Activated T-helper 9 cell treated with anti-CD3 and anti-CD28 coated beads, Interleukin-2, amount 50 U/mL, for 16 hours (primary cell): ENCODE data around the gene MXI1.

Source experiments
- DNase-seq: peaks from one replicate; pipeline ENCODE4 v3.0.0-alpha.2; 2020; ENCODE audit warnings: low read depth

The MXI1 gene

GRCh38 chr10:110215286-110216170 is 8.1 kb downstream of the MXI1 start:
- DNase-seq: no peak

DNA sequence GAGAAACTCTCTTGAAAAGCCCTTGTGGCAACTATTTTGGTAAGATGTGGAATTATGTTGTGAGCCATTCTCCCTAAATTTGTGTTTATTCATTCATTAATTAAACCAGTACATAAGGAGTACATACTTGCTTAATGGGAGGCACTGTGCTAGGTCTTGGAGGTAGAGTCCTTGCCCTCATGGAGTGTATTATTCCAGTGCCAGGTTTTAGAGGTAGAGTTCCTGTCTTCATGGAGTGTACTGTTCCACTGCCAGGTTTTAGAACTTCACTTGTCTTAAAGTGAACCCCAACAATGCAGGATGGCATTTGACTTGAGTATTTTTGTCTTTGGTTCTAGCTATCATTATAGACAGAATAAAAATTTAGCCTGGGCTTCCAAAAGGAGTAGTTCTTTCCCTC is 8.8 kb downstream of the MXI1 start:
- no peak for DNase-seq

DNA sequence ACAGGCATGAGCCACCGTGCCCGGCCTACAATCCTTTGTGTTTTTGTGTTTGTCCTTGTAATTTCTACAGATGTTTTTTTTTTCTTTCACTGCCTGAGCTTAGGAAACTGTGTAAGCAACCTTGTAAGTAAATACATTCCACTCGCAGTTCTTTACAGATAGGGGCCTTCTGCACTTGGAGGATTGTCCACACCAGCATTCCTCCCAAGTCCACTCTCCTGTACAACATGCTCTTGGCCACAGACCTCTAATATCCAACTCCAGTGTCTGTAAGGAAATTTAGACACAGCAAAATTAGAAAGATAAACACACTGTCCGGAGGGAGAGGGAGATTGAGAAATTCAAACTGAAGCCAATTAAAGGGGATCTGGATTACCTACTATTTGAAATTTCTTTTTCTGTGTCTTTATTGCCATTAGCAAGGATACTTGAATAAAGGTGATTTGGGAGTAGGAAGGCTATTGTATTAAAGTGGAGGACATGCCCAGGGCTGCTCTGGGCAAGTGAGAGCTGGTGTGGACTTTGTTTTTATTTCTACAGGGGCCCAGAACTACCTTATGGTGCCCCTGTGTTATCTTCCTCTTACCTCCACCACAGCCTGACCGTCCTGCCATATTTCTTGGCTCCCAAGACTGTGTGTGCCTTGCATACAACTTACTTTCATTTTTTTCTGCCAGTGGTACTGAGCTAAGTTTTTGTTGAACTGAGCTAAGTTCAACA is 9.7 kb downstream of the MXI1 start:
- no peak for DNase-seq

DNA sequence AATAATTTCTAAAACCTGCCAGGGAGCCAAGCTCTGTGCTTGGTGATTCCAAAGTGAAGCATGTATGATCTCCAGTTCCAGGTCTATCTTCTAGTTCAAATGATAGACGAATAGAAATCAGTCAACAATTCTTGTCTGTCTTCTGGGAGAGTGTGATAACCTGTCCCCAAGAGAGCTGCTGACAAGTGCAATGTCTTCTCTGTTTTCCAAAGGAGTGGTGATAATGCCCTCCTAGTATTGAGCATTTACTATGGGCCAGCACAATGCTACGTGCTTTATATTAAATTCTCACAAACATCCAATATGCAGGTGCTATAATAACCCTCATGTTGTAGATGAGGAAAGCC is 10.2 kb downstream of the MXI1 start:
- no peak for DNase-seq

DNA sequence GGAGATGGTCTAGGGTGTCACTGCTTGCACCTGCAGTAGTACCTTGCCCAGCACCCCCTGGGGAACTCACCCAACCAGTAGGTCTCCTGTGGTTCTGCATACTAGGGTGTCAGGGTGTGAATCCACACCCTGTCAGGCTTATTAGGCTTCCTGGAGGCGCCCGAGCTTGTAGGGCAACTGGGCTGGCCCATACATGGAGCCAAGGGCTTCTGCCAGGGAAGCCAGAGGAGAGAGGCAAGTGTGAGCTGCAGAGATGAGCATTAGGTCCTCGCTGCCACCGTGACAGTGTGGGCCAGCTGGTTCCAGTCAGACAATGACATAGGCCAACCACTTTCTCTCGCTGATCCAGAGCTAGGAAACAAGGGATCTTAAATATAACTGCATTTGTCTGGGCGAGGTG is 11.2 kb downstream of the MXI1 start:
- DNase-seq: no peak

GRCh38 chr10:110219884-110220283 is 12.5 kb downstream of the MXI1 start:
- DNase-seq: no peak

GRCh38 chr10:110220398-110220797 is 13.0 kb downstream of the MXI1 start:
- DNase-seq: no peak

DNA sequence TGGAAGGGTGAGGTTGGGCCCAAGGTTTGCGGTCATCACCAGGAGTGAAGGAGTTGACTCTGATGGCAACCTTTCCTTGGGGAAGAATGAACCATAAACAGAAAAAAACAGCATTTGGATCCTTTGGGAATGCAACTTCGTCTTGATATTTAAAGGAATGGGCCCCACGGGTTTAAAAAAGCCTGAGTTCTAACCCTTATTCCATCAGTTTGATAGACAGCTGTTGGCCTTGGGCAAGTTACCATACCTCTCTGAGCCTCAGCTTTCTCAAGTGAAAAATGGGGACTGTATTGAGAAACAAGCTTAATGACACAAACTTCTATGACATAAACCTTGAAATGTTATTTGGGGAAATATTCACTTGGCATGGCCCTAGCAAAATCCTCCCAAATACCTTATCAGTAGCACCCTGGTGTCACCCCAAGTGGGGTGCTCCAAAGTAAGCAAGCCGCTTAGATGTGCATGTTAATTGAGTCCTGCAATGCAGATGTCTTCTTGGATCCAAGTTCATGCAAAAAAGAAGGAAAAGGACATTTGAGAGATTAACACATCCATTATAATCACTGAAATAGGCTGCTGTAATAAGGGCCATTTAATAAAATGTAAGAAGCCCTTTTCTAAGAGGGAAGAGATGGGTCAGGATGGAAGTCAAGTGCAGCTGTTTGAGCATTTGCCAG is 13.8 kb downstream of the MXI1 start:
- DNase-seq: no peak

DNA sequence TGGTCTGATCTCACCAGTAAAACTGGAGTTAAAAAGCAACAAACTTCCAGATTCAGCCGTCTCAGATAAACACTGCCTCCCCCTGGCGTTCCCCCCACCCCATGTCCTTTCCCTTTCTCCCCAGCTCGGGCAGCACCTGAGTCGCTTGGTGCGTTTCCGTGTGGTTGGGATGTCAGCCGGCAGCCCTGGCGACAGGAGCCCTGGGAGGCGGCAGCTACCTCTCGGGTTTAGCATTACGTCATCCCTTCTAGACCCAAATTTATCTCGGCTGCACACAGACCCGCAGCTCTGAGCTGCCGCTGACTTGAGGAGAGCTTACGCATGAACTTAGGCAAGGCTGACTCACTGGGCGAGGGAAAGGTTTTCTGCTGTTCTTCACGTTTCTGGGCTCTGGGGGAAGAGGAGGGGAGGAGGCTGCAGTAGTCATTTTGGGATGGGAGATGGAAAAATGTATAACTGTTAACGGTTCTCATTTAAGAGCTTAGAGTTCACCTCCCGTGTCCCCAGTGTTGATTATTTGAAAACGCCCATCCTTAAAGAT is 14.4 kb downstream of the MXI1 start:
- peak; percentile 67 for DNase-seq

DNA sequence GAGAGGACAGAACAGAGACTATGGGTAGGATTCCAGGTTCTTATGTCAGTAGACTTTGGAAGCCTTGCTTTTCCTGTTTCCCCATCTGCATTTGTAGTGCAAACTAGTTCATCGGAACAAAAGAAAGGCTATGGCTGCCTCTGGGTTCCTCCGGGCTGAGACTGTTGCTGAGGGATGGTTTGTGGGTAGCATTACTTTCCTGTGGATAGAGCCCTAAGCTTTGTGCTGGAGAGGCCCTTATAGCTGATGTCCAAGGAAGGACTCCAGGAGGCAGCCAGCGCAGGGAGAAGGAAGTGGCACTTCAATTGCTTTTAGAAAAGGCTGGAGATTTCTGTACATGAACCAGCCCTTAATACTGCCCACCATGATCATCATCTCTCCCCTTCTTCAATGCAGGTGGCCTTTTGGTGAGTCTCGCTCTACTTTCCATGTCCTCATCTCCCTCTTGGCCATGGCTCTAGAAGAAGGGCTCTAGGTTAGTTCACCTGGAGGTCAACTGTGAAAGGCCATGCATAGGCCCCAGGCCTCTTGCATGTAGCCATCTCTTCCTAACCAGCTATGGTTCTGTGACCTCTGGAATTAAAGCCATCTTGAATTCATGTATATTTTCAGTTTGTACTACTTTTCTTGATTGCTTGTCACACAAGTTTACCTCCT is 15.4 kb downstream of the MXI1 start:
- no peak for DNase-seq

DNA sequence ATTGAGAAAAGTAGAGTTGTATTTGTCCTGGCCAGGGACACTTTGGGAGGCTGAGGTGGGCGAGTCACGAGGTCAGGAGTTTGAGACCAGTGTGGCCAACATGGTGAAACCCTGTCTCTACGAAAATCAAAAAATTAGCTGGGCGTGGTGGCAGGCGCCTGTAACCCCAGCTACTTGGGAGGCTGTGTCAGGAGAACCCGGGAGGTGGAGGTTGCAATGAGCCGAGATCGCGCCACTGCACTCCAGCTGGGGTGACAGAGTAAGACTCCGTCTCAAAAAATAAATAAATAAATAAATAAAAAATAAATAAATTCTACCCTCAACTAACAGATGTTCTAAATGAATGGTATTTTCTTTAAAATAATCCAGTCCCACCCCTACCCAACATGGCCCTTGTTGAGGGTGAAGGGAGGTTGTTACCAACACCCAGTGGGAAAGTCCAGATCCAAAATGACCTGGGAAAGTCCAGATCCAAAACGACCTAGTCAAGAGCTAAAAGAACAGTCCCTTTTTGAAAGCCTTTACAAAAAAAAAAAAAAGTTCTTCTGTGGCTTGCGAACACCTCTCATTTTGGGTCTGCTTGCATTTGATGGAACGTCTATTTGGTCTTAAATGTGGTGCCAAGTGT is 16.0 kb downstream of the MXI1 start:
- no peak for DNase-seq

GRCh38 chr10:110224992-110225391 is 17.6 kb downstream of the MXI1 start:
- DNase-seq: no peak

DNA sequence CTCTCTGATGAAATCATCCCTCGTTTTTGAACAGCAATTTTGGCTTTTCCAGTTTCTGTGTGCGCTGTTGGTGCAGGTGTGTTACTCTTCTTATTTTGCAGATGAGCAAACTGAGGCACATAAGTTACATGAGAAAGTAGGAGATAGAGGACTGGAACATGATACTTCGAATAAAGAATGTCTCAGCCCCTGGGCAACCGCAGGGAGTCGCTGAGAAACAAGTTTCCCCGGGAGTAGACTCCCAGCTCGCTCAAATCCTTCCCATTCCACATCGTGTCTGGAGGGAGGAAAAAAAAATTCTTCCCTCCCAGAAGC is 18.0 kb downstream of the MXI1 start:
- no peak for DNase-seq

DNA sequence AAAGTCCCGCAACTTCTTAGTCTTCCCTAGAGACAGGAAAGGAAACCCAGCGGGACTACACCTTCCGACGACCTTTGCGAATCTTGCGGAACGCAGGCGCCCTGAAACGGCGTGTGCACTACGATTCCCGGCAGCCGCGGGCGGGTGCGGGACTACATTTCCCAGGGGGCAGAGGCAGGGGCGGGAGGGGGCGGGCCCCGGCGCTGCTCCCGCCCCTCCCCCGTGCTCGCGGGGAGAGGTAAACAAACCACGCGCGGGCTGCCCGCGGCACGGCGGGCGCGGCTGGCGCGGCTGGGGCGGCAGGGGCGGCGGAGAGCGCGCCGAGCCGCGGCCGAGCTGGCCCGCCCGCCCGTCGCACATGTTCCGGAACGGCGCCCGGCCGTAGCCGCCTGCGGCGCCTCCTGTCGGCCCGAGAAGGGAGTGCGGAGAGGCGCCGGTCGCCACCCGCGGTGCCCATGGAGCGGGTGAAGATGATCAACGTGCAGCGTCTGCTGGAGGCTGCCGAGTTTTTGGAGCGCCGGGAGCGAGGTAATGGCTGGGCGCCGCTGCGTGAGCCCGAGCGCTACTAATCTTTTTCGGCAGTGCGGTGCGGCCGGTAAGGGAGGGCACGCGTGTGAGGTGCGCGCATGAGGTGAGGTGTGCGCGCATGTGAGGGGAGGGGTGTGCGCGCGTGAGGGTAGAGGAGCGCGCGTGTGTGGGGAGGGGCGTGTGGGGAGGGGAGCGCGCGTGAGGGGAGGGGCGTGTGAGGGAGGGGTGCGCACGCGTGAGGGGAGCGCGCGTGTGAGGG is 18.5 kb downstream of the MXI1 start:
- peak; percentile 86 for DNase-seq

- DNase-seq: peak; percentile 82
Observed at GRCh38 chr10:110226543-110226925, 19.1 kb downstream of the MXI1 start.

DNA sequence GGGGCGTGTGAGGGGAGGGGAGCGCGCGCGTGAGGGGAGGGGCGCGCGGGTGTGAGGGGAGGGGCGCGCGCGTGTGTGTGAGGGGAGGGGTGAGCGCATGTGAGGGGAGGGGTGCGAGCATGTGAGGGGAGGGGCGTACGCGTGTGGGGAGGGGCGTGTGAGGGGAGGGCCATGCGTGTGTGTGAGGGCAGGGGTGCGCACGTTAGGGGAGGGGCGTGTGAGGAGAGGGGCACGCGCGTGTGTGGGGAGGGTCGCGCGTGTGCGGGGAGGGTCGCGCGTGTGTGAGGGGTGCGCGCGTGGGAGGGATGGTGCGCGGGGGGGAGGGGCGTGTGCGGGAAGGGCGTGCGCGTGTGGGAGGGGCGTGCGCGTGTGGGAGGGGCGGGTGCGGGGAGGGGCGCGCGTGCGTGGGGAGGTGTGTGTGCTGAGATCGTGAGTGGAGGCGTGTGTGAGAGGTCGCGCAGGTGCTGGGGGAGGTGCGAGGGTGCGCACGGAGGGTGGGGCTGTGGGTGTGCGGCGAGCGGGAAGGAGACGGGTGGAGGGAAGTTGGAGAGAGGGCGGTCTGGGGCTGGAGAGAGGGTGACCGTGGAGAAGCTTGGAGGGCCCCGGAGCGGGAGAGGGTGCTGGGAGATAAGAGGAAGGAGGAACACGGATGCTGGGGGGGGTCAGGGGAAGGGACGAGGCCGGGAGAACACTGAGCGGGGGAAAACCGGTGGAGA is 19.7 kb downstream of the MXI1 start:
- DNase-seq: peak; percentile 70

DNA sequence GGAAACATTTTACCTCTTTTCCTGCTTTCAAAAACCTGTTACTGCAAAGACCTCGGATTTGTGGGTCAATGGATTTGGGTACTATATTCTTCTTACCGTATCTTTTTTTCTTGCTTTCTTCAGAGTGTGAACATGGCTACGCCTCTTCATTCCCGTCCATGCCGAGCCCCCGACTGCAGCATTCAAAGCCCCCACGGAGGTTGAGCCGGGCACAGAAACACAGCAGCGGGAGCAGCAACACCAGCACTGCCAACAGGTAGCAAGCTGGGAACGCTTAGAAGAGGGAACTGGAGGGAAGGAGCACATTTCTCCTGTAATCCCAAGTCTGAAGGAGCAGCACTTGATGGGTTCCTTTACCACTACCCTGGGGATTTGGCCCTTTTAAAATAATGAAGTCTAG is 20.7 kb downstream of the MXI1 start:
- no peak for DNase-seq

DNA sequence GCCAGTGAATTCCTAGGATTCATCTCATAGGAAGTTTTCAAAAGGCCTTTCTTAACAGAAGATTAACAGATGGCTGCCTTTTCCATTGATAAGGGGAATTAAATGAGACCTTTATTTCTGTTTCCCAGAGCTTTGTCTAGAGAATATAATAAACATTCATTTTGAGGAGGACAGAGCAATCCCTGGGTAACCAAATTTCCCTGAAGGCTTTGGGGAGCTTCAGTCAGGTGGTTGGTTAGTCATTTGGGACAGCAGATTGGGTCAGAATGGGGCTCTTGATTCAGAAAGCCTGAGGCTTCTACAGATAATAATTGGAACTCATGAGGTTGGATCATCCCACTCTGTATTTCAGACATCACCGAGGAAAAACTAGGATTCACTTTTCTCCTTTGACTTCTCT is 21.8 kb downstream of the MXI1 start:
- no peak for DNase-seq

DNA sequence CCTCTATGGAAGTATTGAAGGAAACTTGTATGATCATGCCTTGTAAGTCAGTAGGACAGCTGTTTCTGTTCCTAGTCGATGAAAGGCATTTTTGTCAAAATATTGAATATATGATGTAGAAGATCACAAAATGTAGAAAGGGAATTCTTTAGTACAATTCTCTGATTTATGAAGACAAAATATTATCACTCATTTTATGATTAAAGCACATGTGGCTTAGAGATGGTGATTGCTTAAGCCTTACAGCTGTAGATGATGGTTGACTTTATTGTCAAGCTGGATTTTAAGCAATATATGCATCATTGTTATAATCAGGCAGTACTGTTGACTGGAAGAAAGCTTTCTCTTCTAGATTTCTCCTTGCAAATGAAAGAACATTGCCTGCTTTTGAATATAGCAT is 26.4 kb downstream of the MXI1 start:
- DNase-seq: no peak

GRCh38 chr10:110237894-110238480 is 30.6 kb downstream of the MXI1 start:
- no peak for DNase-seq
